ENCODE data around the gene GPHN.

DNA sequence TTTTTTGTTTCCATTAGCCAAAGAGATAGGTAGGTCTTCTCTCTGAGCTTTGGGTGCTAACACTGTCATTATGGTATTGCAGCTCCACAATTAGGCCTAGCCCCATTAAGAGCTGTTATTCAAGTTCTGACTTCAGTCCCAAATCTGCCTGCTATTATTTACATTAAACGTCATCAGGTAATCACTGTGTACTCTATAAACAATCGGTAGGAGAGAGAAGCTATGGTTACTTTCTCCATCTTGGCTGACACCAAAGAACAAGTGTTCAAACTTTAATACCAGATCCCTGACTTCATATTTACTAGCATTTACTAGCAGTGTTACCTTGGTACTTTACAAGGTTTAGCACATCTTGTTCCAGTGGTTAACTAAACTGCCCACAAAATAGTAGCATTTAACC, 376.2 kb downstream of the GPHN start:
- TF ChIP-seq, protein P1, sequence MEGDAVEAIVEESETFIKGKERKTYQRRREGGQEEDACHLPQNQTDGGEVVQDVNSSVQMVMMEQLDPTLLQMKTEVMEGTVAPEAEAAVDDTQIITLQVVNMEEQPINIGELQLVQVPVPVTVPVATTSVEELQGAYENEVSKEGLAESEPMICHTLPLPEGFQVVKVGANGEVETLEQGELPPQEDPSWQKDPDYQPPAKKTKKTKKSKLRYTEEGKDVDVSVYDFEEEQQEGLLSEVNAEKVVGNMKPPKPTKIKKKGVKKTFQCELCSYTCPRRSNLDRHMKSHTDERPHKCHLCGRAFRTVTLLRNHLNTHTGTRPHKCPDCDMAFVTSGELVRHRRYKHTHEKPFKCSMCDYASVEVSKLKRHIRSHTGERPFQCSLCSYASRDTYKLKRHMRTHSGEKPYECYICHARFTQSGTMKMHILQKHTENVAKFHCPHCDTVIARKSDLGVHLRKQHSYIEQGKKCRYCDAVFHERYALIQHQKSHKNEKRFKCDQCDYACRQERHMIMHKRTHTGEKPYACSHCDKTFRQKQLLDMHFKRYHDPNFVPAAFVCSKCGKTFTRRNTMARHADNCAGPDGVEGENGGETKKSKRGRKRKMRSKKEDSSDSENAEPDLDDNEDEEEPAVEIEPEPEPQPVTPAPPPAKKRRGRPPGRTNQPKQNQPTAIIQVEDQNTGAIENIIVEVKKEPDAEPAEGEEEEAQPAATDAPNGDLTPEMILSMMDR (IDR thresholded peaks at IDR 0.05) = no peak
- TF ChIP-seq POLR2AphosphoS5 (IDR thresholded peaks at IDR 0.05) = no peak

Data from esophagus muscularis mucosa (tissue), 3 donors.